Stomach (tissue), 4 donors: ENCODE results near the gene SLC25A12.

Source experiments
- EP300 ChIP-seq: sonication (generic); formaldehyde crosslinking; IDR thresholded peaks from one replicate; pipeline ENCODE4 v1.6.1; 2017; ENCODE audit warnings: antibody characterized with exemption
- POLR2AphosphoS5 ChIP-seq, 3 donors: sonication (generic); formaldehyde crosslinking; IDR thresholded peaks; one replicate each; pipeline ENCODE4 v1.6.1; 2016; ENCODE audit warnings: antibody characterized with exemption in 3 of 3
- TF ChIP-seq, protein P1 (sequence below), 7 experiments: fragments of 450-650 bp in 4 of 7; fragments of 200-600 bp in 3 of 7; sonication (generic) in 3 of 7; IDR thresholded peaks; one replicate each; pipeline ENCODE4 v1.5.1; 2016 to 2019; ENCODE audit warnings: antibody characterized with exemption in 7 of 7, control low read depth in 2 of 7, mild to moderate bottlenecking in 1 of 7

DNA sequence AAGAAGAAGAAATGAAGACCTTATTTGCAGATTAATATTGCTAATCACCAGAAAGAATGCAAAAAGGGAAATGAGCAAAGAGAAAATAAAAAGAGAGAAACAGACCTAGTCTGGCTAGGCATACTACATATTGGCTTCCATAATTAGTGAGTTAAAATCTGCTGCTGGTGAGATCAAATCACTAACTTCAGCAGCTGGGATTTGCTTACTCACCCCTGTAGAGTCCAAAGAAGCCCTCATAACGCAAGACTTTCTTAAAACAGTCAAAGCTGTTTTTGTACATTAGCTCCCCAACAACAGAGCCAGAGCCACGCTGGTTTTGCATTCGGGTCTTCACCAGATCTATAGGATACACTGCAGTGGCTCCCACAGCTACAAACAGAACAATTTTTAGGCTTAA lies 80.9 kb downstream of the SLC25A12 start:
- TF ChIP-seq, protein P1, sequence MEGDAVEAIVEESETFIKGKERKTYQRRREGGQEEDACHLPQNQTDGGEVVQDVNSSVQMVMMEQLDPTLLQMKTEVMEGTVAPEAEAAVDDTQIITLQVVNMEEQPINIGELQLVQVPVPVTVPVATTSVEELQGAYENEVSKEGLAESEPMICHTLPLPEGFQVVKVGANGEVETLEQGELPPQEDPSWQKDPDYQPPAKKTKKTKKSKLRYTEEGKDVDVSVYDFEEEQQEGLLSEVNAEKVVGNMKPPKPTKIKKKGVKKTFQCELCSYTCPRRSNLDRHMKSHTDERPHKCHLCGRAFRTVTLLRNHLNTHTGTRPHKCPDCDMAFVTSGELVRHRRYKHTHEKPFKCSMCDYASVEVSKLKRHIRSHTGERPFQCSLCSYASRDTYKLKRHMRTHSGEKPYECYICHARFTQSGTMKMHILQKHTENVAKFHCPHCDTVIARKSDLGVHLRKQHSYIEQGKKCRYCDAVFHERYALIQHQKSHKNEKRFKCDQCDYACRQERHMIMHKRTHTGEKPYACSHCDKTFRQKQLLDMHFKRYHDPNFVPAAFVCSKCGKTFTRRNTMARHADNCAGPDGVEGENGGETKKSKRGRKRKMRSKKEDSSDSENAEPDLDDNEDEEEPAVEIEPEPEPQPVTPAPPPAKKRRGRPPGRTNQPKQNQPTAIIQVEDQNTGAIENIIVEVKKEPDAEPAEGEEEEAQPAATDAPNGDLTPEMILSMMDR (IDR thresholded peaks at IDR 0.05) = no peak
- TF ChIP-seq EP300 (no peak), POLR2AphosphoS5 (IDR thresholded peaks at IDR 0.05) (no peak)
